GM13976 (cell line): ENCODE results near the gene RETREG2.

Experiments used
- DNase-seq: peaks from one replicate; pipeline ENCODE4 v3.0.0; 2012; ENCODE audit warnings: low spot score
- in situ Hi-C: fragments of 300-500 bp; cut with MboI; formaldehyde crosslinking; loops from one replicate; pipeline ENCODE4 v1.12.0; 2022; ENCODE audit warnings: low sequenced_read_pairs, mixed read lengths, inconsistent platforms; ENCODE audit not compliant: unreplicated experiment
- TF ChIP-seq, protein P1 (sequence below): IDR thresholded peaks from 2 replicates; pipeline ENCODE4 v1.5.1; 2012; ENCODE audit warnings: borderline replicate concordance, mild to moderate bottlenecking; ENCODE audit not compliant: insufficient read depth; ENCODE audit errors: extremely low read depth, missing control alignments, control extremely low read depth

RETREG2 gene

DNA sequence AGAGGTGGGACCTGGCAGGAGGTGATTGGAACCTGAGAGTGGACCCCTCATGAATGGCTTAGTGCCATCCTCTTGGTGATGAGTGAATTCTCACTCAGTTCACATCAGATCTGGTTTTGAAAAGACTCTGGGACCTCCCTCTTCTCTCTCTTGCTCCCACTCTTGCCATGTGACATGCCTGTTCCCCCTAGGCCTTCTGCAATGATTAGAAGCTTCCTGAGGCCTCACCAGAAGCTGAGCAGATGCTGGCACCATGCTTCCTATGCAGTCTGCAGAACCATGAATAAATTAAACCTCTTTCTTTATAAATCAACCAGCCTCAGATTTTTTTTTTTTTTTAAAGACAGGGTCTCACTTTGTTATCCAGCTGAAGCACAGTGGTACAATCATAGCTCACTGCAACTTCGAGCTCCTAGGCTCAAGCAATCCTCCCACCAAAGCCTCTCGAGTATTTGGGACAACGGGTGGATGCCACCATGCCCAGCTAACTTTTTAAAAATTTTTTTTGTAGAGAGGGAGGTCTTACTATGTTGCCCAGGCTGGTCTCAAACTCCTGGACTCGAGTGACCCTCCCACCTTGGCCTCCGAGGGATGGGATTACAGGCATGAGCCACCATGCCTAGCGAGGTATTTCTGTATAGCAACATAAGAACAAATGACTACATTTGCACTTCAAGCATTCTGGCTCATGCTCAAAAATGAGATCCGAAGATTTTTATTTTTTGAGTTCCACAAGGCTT lies 26.5 kb downstream of the RETREG2 start:
- DNase-seq = no peak
- in situ Hi-C loops = no loop called here
- TF ChIP-seq, protein P1, sequence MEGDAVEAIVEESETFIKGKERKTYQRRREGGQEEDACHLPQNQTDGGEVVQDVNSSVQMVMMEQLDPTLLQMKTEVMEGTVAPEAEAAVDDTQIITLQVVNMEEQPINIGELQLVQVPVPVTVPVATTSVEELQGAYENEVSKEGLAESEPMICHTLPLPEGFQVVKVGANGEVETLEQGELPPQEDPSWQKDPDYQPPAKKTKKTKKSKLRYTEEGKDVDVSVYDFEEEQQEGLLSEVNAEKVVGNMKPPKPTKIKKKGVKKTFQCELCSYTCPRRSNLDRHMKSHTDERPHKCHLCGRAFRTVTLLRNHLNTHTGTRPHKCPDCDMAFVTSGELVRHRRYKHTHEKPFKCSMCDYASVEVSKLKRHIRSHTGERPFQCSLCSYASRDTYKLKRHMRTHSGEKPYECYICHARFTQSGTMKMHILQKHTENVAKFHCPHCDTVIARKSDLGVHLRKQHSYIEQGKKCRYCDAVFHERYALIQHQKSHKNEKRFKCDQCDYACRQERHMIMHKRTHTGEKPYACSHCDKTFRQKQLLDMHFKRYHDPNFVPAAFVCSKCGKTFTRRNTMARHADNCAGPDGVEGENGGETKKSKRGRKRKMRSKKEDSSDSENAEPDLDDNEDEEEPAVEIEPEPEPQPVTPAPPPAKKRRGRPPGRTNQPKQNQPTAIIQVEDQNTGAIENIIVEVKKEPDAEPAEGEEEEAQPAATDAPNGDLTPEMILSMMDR = no peak

DNA sequence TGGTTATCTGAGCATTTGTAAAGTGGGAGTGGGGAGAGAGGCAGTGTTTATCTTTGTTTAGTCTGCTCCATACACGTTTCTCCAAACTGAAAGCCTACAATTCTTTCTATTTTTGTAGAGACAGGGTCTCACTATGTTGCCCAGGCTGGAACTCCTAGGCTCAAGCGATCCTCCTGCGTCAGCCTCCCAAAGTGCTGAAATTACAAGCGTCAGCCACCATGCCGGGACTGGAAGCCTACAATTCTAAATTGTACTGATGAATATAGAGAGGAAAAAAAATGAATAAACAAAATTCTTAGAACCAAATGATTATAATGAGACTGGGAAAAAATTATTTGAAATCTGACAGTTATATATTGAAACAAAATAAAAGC lies 27.1 kb downstream of the RETREG2 start:
- in situ Hi-C loops = no loop called here
- TF ChIP-seq, protein P1 = no peak
- no peak for DNase-seq

DNA sequence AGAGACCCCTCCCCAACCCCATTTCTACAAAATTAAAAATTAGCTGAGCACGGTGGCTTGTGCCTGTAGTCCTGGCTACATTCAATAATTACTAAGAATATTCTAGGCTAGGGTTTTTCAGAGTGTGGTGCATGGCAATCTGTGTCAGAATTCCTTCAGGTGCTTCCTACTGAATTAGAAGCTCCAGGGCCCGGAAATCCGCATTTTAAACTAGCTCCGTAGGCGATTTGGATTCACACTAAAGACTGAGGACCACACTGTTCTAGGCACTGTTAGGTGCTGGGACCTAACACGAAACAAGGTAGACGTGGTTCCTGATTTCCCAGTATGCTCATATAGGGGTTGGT lies 27.9 kb downstream of the RETREG2 start:
- in situ Hi-C loops = no loop called here
- no peak for DNase-seq
- TF ChIP-seq, protein P1 = no peak

DNA sequence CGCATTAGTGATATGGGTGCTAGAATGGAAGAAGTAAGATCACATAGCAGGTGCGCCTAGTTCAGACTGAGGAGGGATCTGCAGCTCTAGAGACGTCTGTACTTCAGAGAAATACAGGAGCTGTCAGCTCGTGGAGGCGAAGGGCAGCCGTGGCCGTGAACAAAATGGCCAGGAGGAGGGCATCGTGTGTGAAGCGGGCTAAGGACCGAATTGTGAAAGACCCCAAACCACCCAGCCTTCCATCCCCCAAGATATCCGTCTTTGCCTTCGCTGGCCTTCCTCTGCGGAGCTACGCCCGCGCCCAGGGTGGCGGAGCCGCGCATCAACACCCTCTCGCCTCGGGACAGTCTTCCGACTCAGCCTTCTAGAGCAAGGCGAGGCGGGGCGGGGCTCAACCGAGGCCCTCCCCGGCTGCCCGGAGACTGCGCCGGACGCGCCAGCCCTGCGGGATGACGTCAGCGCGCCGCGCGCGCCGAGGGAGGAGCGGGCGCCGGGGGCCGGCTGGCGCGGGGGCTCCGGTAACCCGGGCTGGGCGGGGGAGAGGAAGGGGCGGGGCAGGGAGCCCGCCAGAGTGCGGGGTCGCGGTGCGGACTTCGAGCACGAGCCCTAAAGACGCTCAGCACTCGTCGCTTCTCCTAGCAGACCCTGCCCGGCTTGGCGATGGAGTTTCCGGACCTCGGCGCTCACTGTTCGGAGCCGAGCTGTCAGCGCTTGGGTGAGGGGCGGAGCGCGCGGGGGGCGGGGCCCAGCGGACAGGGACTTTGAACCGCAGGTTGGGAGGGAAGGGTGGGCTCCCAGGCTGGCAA lies 28.5 kb downstream of the RETREG2 start, which contains the start of gene ZFAND2B:
TSS of gene ZFAND2B (plus strand) at position 455 of the 806 bp plus-strand sequence. CDS start at position 661, 206 bp downstream.
- TF ChIP-seq, protein P1 = no peak
- peak; percentile 100 for DNase-seq
- in situ Hi-C loops = no loop called here

DNA sequence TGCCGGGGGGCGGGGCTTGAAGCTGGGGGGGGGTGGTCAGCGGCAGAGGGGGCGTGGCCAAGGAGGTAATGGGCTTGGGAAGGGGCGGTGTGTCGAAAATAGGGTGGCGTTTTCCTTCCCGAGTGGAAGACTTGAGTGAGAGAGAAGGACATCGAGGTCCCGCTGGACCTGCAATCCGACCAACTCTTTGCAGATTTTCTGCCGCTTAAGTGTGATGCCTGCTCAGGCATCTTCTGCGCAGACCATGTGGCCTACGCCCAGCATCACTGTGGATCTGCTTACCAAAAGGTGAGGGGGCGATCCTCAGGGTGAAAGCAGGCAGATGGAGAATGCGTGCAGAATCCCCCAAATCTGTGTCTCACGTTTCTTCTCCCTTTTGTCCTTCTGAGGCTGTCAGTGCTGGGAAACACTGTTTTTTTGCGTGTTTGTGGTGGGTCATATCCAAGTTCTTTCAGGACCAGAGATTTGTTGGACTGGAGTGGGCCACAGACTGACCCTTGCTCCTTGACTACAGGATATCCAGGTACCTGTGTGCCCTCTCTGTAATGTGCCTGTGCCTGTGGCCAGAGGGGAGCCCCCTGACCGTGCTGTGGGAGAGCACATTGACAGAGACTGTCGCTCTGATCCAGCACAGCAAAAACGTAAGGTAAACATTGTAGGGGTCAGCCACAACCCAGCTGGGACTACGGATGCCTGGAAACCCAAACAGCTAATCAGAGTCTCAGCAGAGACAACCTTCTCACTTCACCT lies 29.2 kb downstream of the RETREG2 start:
- TF ChIP-seq, protein P1 = no peak
- DNase-seq = no peak
- in situ Hi-C loops = no loop called here
